Activated CD8-positive, alpha-beta T cell treated with anti-CD3 and anti-CD28 coated beads for 36 hours (primary cell): Measurements from ENCODE around the gene DOCK2. TPM values are rescaled to one million over a fixed set of nuclear protein-coding genes. Genes with fewer than 3 reads are reported as not detected.
A peak's percentile ranks its signal among the peaks of the same experiment; 100 is the strongest.

Source experiments
- ATAC-seq: fragments of 200-7000 bp; cut with Tn5 transposase; one replicate; pipeline ENCODE4 v1.10.0; 2021; ENCODE audit warnings: mild to moderate bottlenecking, moderate library complexity
- CTCF ChIA-PET: fragments of 350-600 bp; sonication (Branson Sonifier 250); formaldehyde crosslinking; loops from one replicate; lab custom pipeline; 2021; ENCODE audit warnings: antibody characterized with exemption; lab: Charles Lee
- POLR2A ChIA-PET: fragments of 350-600 bp; sonication (Branson Sonifier 250); formaldehyde crosslinking; loops from one replicate; lab custom pipeline; 2021; ENCODE audit warnings: antibody characterized with exemption; lab: Charles Lee
- DNase-seq: peaks from one replicate; pipeline ENCODE4 v3.0.0-alpha.2; 2020
- H3K27ac Mint-ChIP-seq: one replicate; pipeline ENCODE4 v1.8.0; 2021; ENCODE audit warnings: mild to moderate bottlenecking, mixed read lengths
- H3K27me3 Mint-ChIP-seq: one replicate; pipeline ENCODE4 v1.8.0; 2021; ENCODE audit warnings: mixed read lengths
- H3K36me3 Mint-ChIP-seq: one replicate; pipeline ENCODE4 v1.8.0; 2021; ENCODE audit warnings: low read depth, mixed read lengths
- H3K4me1 Mint-ChIP-seq: one replicate; pipeline ENCODE4 v1.8.0; 2021; ENCODE audit warnings: low read depth, mixed read lengths
- H3K4me3 Mint-ChIP-seq: one replicate; pipeline ENCODE4 v1.8.0; 2021; ENCODE audit warnings: mild to moderate bottlenecking, moderate library complexity, mixed read lengths
- H3K9me3 Mint-ChIP-seq: one replicate; pipeline ENCODE4 v1.8.0; 2021; ENCODE audit warnings: mixed read lengths
- CTCF ChIP-seq: fragments of 200-600 bp; IDR thresholded peaks from one replicate; pipeline ENCODE4 v1.8.0; 2022; ENCODE audit warnings: antibody characterized with exemption, mild to moderate bottlenecking
- intact Hi-C: fragments of 100-400 bp; cut with micrococcal nuclease; formaldehyde crosslinking; loops from one replicate; pipeline ENCODE4 v1.10.0; 2022
- total RNA-seq, 2 experiments: library from RNA; stranded (reverse); gene quantifications; one replicate each; pipeline ENCODE4 v1.2.3, GENCODE V29; 2021

Gene DOCK2
- total RNA-seq, 2 experiments from 2014 or later: 180 to 181 TPM

- intact Hi-C loops: no loop called here
- Mint-ChIP-seq H3K27me3 (no peaks in the 10 kb centered on the region), H3K27ac (no peak overlapping the region), H3K4me3 (no peak overlapping the region), H3K36me3 (peaks cover 83% of the 10 kb centered on the region), H3K9me3 (peaks cover 7% of the 10 kb centered on the region), H3K4me1 (no peaks in the 10 kb centered on the region)
- ATAC-seq: no peak
- ChIA-PET POLR2A (no interaction called here), CTCF (no interaction called here)
- no peak for TF ChIP-seq CTCF
- no peak for DNase-seq
These were observed 422.1 kb downstream of the DOCK2 start for GRCh38 chr5:170059221-170059620.

DNA sequence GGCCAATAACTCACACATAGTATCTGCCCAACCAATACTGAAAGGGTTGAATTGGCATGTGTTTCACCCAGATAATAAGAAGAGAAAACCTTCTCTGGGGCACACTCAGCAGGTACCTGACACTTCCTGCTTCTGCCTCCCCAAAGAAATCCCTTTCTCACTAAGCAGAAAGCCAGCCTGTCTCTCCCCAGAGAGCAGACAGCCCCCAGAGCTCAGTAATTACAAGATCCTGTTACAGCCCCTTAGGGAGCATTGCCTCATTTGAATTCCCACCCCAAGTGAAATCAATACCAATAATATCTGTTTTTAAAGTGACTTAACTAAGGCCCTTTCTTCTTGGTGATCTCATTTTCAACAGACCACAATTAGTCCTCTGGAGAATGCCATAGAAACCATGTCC, 430.1 kb downstream of the DOCK2 start:
- Mint-ChIP-seq H3K27me3 (no peaks in the 10 kb centered on the region), H3K27ac (peak overlapping the region; percentile 27), H3K4me1 (peaks cover 2% of the 10 kb centered on the region), H3K4me3 (no peak overlapping the region), H3K36me3 (peaks cover 69% of the 10 kb centered on the region), H3K9me3 (no peaks in the 10 kb centered on the region)
- no peak for TF ChIP-seq CTCF
- ATAC-seq (no peak), DNase-seq (no peak)
- ChIA-PET CTCF (no interaction called here), POLR2A (no interaction called here)
- intact Hi-C loops: no loop called here

DNA sequence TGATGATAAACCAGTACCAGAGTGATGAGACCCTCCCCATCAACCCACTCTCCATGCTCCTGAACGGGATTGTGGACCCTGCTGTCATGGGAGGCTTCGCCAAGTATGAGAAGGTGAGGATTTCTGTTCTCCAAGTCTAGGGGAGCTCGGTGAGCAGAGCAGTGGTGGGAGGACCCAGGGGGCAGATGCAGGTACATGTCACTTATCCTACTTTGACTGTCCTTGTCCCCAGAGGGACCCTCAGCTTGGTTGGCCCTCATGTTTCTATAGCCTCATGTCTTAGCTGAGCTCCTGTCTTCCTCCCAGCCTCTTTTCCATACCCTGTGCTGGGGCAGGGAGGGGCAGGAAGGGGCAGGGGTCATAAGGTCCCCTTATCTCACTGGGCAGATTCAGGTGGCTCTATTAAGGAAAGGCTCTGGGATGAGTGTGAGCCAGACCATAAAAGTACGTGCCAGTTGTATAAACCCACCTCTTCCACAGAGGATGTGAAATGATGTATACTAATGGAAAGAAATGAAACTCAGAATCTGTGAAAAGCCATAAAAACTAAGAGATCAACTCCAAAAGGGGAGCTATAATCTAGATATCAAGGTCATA, 430.6 kb downstream of the DOCK2 start:
- H3K9me3 Mint-ChIP-seq: no peaks in the 10 kb centered on the region
- H3K36me3 Mint-ChIP-seq: peaks cover 71% of the 10 kb centered on the region
- ChIA-PET CTCF (no interaction called here), POLR2A (no interaction called here)
- no peak overlapping the region for H3K4me3 Mint-ChIP-seq
- ATAC-seq (no peak), DNase-seq (no peak)
- TF ChIP-seq CTCF: no peak
- H3K27ac Mint-ChIP-seq: peak overlapping the region; percentile 13
- intact Hi-C loops: no loop called here
- H3K27me3 Mint-ChIP-seq: no peaks in the 10 kb centered on the region
- peaks cover 2% of the 10 kb centered on the region for H3K4me1 Mint-ChIP-seq

DNA sequence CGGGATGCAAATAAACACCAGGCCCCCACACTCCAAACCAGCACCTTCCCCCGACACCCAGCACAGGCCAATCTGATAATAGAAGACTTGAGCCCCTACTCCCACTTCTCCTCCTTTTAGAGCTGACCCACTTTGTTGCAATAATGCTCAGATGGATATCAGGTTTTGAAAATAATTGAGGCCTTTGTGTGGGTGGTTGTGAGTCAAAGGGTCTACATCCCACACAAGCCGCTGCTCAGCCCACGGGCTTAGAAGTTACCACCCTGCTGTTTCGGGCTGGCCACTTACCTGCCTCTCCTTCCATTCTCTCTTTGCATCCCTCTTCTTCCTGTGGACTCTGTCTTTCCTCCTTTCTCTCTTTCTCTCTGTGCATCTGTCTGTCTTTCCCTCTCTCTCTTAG, 432.4 kb downstream of the DOCK2 start:
- DNase-seq (no peak), ATAC-seq (no peak)
- no peak overlapping the region for H3K27ac Mint-ChIP-seq
- ChIA-PET CTCF (interaction anchor here (0.6 to 2.3 kb wide), 3 partner anchors 10 to 114 kb away, joined by 3 to 14 read pairs (median 3); no protein-coding TSS in a partner anchor), POLR2A (no interaction called here)
- H3K27me3 Mint-ChIP-seq: no peaks in the 10 kb centered on the region
- TF ChIP-seq CTCF: no peak
- no peak overlapping the region for H3K4me3 Mint-ChIP-seq
- H3K36me3 Mint-ChIP-seq: peaks cover 56% of the 10 kb centered on the region
- H3K4me1 Mint-ChIP-seq: peaks cover 2% of the 10 kb centered on the region
- no peaks in the 10 kb centered on the region for H3K9me3 Mint-ChIP-seq
- intact Hi-C loops: no loop called here

DNA sequence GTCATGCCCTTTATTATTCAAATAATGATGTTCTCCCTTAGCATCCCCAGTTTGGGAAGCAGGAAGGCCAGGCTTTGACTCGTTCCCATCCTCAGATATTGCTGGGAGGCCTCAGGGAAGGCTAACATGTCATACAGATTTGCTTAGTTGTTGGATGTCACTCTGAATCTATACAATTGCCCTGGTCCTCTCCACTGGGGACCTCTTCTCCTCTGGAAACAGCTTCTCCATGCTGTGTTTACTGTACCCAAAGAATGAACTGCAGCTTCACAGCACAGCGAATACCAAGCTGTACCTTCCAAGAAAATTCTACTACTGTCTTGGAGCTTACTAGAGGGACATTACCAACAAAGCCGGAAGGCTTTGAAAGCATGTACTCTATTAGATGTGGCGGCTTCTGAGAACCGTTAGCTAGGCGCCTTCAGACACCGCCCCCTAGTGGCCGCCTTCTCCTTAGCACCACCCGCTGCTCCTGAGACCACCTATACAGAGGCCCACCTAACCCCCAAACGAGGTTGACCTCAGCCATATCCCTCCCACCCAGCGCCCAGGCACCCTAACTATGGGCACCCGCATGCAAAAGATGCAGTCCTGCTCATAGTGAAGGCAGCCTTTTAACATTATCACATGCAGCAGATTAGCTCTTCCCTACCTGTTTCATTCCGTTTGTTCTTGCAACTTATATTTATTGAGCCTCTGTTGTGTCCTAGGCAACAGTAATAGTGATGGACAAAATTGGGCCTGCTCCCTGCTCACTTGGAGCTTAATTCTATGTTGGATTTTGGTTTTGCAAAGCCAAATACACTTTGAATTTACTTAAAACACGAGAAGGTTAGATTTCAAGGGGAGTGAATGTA, 433.7 kb downstream of the DOCK2 start:
- Mint-ChIP-seq H3K4me3 (no peak overlapping the region), H3K27me3 (no peaks in the 10 kb centered on the region), H3K27ac (no peak overlapping the region), H3K9me3 (no peaks in the 10 kb centered on the region), H3K4me1 (no peaks in the 10 kb centered on the region), H3K36me3 (peaks cover 59% of the 10 kb centered on the region)
- ATAC-seq (no peak), DNase-seq (peak; percentile 42)
- CTCF ChIA-PET: interaction anchor here (0.5 to 2.3 kb wide), 17 partner anchors 8 to 386 kb away, joined by 3 to 14 read pairs (median 3); no protein-coding TSS in a partner anchor
- peak; percentile 70 for TF ChIP-seq CTCF
- POLR2A ChIA-PET: no interaction called here
- intact Hi-C loops: no loop called here
